ENCODE results near the gene CRIM1. TPM values are rescaled to one million over a fixed set of nuclear protein-coding genes. Genes with fewer than 3 reads are reported as not detected.
A peak's percentile ranks its signal among the peaks of the same experiment; 100 is the strongest.

Gene CRIM1
- total and polyA plus RNA-seq, 2 experiments from 2014 or later: 10.5 to 36.4 TPM

DNA sequence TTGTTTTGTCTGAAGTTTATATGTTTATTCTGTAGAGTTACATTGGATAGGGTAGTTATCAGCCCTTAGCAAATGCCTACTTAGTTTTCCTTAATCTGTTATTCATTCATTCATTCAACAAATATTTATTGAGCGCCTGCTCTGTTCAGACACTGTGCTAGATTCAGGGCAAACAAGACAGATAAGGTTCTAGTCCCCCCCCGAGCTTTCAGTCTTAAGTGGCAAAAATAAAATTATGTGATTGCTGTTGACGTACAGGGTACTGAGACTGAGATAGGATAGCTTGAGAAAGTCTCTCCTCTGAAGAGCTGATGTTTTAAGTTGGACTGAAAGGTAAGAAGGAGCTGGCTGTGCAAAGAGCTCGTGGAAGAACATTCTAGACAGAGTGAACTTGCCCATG, 58.7 kb downstream of the CRIM1 start:
- peaks cover 98% of the 10 kb centered on the region for H3K79me2 ChIP-seq (replicated peaks; ENCODE audit: insufficient read depth)

More for the DNA sequence above, 58.7 kb downstream of the CRIM1 start:
- ATAC-seq (no peak), DNase-seq (ENCODE audit: low spot score) (no peak)
- H3K27me3 ChIP-seq (ENCODE audit: insufficient read depth): no peaks in the 10 kb centered on the region
- no peak overlapping the region for H3K4me2 ChIP-seq
- Mint-ChIP-seq H3K27me3 (ENCODE audit: insufficient read depth, low read depth, poor library complexity) (peaks cover 3% of the 10 kb centered on the region), H3K27ac (peak overlapping the region; percentile 18), H3K9me3 (no peaks in the 10 kb centered on the region), H3K36me3 (ENCODE audit: low read depth) (no peaks in the 10 kb centered on the region), H3K4me1 (peaks cover 63% of the 10 kb centered on the region), H3K4me3 (no peak overlapping the region)
- peaks cover 55% of the 10 kb centered on the region for H3K4me1 ChIP-seq (ENCODE audit: insufficient read depth)
- no peak overlapping the region for H2AFZ ChIP-seq
- H3K27ac ChIP-seq (ENCODE audit: low read depth): no peak overlapping the region
- TF ChIP-seq JUNB (IDR thresholded peaks at IDR 0.05; ENCODE audit: unreplicated experiment) (no peak), ZNF114 (CRISPR knock-in tag; IDR thresholded peaks at IDR 0.05) (no peak), POLR2AphosphoS5 (IDR thresholded peaks at IDR 0.05; ENCODE audit: low read depth) (no peak), CREB1 (CRISPR knock-in tag; IDR thresholded peaks at IDR 0.05; ENCODE audit: low read depth) (no peak), EZH2 (IDR thresholded peaks at IDR 0.05; ENCODE audit: low read depth, unreplicated experiment) (no peak), NANOG (IDR thresholded peaks at IDR 0.05; ENCODE audit: borderline replicate concordance) (no peak), STAT1 (IDR thresholded peaks at IDR 0.05; ENCODE audit: unreplicated experiment) (no peak), EZH2phosphoT487 (IDR thresholded peaks at IDR 0.05; ENCODE audit: unreplicated experiment) (no peak), ZNF331 (CRISPR knock-in tag; IDR thresholded peaks at IDR 0.05; ENCODE audit: low read depth) (no peak)
- TF ChIP-seq, protein P1, sequence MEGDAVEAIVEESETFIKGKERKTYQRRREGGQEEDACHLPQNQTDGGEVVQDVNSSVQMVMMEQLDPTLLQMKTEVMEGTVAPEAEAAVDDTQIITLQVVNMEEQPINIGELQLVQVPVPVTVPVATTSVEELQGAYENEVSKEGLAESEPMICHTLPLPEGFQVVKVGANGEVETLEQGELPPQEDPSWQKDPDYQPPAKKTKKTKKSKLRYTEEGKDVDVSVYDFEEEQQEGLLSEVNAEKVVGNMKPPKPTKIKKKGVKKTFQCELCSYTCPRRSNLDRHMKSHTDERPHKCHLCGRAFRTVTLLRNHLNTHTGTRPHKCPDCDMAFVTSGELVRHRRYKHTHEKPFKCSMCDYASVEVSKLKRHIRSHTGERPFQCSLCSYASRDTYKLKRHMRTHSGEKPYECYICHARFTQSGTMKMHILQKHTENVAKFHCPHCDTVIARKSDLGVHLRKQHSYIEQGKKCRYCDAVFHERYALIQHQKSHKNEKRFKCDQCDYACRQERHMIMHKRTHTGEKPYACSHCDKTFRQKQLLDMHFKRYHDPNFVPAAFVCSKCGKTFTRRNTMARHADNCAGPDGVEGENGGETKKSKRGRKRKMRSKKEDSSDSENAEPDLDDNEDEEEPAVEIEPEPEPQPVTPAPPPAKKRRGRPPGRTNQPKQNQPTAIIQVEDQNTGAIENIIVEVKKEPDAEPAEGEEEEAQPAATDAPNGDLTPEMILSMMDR (conservative IDR thresholded peaks at IDR 0.05; ENCODE audit: low read depth in 2 of 2): no peak
- TF ChIP-seq, protein P2, sequence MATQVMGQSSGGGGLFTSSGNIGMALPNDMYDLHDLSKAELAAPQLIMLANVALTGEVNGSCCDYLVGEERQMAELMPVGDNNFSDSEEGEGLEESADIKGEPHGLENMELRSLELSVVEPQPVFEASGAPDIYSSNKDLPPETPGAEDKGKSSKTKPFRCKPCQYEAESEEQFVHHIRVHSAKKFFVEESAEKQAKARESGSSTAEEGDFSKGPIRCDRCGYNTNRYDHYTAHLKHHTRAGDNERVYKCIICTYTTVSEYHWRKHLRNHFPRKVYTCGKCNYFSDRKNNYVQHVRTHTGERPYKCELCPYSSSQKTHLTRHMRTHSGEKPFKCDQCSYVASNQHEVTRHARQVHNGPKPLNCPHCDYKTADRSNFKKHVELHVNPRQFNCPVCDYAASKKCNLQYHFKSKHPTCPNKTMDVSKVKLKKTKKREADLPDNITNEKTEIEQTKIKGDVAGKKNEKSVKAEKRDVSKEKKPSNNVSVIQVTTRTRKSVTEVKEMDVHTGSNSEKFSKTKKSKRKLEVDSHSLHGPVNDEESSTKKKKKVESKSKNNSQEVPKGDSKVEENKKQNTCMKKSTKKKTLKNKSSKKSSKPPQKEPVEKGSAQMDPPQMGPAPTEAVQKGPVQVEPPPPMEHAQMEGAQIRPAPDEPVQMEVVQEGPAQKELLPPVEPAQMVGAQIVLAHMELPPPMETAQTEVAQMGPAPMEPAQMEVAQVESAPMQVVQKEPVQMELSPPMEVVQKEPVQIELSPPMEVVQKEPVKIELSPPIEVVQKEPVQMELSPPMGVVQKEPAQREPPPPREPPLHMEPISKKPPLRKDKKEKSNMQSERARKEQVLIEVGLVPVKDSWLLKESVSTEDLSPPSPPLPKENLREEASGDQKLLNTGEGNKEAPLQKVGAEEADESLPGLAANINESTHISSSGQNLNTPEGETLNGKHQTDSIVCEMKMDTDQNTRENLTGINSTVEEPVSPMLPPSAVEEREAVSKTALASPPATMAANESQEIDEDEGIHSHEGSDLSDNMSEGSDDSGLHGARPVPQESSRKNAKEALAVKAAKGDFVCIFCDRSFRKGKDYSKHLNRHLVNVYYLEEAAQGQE (IDR thresholded peaks at IDR 0.05; ENCODE audit: unreplicated experiment): no peak
- TF ChIP-seq, protein P3, sequence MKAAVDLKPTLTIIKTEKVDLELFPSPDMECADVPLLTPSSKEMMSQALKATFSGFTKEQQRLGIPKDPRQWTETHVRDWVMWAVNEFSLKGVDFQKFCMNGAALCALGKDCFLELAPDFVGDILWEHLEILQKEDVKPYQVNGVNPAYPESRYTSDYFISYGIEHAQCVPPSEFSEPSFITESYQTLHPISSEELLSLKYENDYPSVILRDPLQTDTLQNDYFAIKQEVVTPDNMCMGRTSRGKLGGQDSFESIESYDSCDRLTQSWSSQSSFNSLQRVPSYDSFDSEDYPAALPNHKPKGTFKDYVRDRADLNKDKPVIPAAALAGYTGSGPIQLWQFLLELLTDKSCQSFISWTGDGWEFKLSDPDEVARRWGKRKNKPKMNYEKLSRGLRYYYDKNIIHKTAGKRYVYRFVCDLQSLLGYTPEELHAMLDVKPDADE (IDR thresholded peaks at IDR 0.05): no peak
- TF ChIP-seq, protein P4, sequence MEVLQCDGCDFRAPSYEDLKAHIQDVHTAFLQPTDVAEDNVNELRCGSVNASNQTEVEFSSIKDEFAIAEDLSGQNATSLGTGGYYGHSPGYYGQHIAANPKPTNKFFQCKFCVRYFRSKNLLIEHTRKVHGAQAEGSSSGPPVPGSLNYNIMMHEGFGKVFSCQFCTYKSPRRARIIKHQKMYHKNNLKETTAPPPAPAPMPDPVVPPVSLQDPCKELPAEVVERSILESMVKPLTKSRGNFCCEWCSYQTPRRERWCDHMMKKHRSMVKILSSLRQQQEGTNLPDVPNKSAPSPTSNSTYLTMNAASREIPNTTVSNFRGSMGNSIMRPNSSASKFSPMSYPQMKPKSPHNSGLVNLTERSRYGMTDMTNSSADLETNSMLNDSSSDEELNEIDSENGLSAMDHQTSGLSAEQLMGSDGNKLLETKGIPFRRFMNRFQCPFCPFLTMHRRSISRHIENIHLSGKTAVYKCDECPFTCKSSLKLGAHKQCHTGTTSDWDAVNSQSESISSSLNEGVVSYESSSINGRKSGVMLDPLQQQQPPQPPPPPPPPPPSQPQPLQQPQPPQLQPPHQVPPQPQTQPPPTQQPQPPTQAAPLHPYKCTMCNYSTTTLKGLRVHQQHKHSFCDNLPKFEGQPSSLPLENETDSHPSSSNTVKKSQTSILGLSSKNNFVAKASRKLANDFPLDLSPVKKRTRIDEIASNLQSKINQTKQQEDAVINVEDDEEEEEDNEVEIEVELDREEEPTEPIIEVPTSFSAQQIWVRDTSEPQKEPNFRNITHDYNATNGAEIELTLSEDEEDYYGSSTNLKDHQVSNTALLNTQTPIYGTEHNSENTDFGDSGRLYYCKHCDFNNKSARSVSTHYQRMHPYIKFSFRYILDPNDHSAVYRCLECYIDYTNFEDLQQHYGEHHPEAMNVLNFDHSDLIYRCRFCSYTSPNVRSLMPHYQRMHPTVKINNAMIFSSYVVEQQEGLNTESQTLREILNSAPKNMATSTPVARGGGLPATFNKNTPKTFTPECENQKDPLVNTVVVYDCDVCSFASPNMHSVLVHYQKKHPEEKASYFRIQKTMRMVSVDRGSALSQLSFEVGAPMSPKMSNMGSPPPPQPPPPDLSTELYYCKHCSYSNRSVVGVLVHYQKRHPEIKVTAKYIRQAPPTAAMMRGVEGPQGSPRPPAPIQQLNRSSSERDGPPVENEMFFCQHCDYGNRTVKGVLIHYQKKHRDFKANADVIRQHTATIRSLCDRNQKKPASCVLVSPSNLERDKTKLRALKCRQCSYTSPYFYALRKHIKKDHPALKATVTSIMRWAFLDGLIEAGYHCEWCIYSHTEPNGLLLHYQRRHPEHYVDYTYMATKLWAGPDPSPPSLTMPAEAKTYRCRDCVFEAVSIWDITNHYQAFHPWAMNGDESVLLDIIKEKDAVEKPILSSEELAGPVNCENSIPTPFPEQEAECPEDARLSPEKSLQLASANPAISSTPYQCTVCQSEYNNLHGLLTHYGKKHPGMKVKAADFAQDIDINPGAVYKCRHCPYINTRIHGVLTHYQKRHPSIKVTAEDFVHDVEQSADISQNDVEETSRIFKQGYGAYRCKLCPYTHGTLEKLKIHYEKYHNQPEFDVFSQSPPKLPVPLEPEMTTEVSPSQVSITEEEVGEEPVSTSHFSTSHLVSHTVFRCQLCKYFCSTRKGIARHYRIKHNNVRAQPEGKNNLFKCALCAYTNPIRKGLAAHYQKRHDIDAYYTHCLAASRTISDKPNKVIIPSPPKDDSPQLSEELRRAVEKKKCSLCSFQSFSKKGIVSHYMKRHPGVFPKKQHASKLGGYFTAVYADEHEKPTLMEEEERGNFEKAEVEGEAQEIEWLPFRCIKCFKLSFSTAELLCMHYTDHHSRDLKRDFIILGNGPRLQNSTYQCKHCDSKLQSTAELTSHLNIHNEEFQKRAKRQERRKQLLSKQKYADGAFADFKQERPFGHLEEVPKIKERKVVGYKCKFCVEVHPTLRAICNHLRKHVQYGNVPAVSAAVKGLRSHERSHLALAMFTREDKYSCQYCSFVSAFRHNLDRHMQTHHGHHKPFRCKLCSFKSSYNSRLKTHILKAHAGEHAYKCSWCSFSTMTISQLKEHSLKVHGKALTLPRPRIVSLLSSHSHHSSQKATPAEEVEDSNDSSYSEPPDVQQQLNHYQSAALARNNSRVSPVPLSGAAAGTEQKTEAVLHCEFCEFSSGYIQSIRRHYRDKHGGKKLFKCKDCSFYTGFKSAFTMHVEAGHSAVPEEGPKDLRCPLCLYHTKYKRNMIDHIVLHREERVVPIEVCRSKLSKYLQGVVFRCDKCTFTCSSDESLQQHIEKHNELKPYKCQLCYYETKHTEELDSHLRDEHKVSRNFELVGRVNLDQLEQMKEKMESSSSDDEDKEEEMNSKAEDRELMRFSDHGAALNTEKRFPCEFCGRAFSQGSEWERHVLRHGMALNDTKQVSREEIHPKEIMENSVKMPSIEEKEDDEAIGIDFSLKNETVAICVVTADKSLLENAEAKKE (CRISPR knock-in tag; IDR thresholded peaks at IDR 0.05): no peak
- no peaks in the 10 kb centered on the region for H3K9me2 ChIP-seq (ENCODE audit: insufficient read depth)
- H3K36me3 ChIP-seq (ENCODE audit: insufficient read depth): no peaks in the 10 kb centered on the region
- H3F3A ChIP-seq (replicated peaks; ENCODE audit: low read depth): no peaks in the 10 kb centered on the region
- H4K20me1 ChIP-seq (replicated peaks; ENCODE audit: insufficient read depth): peaks cover 13% of the 10 kb centered on the region
- no peak overlapping the region for H3K4me3 ChIP-seq
